ENCODE data around the gene RGS18.
"Not testable (repeated sequence)": the region's sequence is repeated elsewhere in the genome, so short reads cannot be mapped to it uniquely, and the experiment has no call there.

The RGS18 gene

DNA sequence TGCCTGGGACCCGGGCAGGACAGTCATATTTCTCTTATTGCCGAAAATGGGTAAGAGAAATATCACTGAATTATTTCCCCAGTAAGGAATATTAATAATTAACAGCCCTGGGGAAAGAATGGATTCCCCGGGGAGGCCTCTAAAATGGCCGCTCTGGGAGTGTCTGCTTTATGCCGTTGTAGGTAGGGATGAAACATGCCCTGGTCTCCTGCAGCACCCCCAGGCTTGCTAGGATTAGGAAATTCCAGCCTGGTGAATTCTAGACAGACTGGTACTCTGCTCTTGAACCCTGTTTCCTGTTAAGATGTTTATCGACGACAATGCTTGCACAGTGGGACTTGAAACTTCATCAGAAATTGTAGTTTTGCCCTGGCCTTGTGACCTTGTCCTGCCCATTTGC is 6.7 kb downstream of the RGS18 start:
- not testable (repeated sequence) for H3K4me3 ChIP-seq (ENCODE audit: low read length); H3K9ac ChIP-seq (ENCODE audit: low read depth, low read length); H3K27me3 ChIP-seq (ENCODE audit: insufficient read depth, low read length); H3K9me3 ChIP-seq (ENCODE audit: insufficient read depth, low read depth, low read length); H3K36me3 ChIP-seq (ENCODE audit: insufficient read depth, low read length); H3K27ac ChIP-seq (ENCODE audit: low read depth, low read length); H3K4me1 ChIP-seq (ENCODE audit: insufficient read depth, low read length)
- WGBS = 91% methylated on average over 6 of the region's 7 CpGs

- Histone ChIP-seq H3K4me1 (ENCODE audit: insufficient read depth, low read length) (no peaks in the 10 kb centered on the region), H3K27ac (ENCODE audit: low read depth, low read length) (no peak overlapping the region), H3K9ac (ENCODE audit: low read depth, low read length) (no peak overlapping the region), H3K4me3 (ENCODE audit: low read length) (no peak overlapping the region), H3K27me3 (ENCODE audit: insufficient read depth, low read length) (no peaks in the 10 kb centered on the region), H3K9me3 (ENCODE audit: insufficient read depth, low read depth, low read length) (0 out of 2 replicates have a peak, but pooled peaks cover 5% of the 10 kb centered on the region), H3K36me3 (ENCODE audit: insufficient read depth, low read length) (no peaks in the 10 kb centered on the region)
- WGBS = 100% methylated on average over 1 of the region's 1 CpG
Measured at GRCh38 chr1:192167011-192167410, 8.7 kb downstream of the RGS18 start.

DNA sequence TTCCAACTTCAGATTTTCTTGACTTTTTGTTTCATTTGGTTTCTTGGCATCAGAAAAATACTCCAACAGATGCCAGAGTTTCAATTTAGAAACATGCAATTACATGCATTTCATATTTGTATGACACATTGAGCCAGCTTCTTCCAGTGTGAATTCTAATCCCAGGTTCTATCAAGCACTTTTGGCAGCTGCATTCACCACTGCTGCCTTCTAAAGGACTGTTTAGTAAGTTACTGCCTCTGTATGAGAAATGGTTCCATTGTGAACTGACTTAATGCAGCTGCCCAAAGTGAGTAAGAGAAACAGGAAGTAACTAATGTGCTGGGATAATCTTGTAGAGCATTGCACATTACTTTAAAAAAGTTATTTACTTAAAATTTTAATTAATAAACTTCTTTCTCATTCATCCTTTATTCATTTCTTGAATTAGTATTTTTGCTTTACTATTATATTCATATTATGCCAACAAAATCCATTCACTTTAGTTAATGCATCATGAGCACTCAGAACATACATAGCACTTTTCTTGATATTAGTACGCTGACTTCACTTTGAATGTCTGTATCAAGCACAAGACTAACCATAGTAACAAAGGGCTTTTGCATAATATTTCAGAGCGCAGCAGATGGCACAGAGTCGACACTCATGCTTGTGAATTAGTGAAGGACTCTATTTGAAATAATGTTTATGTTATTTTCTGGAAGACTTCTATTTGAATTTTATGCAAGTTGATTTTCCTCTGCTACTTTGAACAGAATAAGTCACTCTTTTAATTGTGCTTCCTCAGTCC is 9.8 kb downstream of the RGS18 start:
- Histone ChIP-seq H3K4me3 (ENCODE audit: low read length) (no peak overlapping the region), H3K27ac (ENCODE audit: low read depth, low read length) (no peak overlapping the region), H3K27me3 (ENCODE audit: insufficient read depth, low read length) (no peaks in the 10 kb centered on the region), H3K4me1 (ENCODE audit: insufficient read depth, low read length) (no peaks in the 10 kb centered on the region), H3K36me3 (ENCODE audit: insufficient read depth, low read length) (no peaks in the 10 kb centered on the region), H3K9ac (ENCODE audit: low read depth, low read length) (no peak overlapping the region), H3K9me3 (ENCODE audit: insufficient read depth, low read depth, low read length) (0 out of 2 replicates have a peak, but pooled peaks cover 5% of the 10 kb centered on the region)
- 98% methylated on average over 3 of the region's 3 CpGs for WGBS

- H3K27ac ChIP-seq (ENCODE audit: low read depth, low read length) = no peak overlapping the region
- WGBS = 98% methylated on average over 4 of the region's 4 CpGs
- H3K9ac ChIP-seq (ENCODE audit: low read depth, low read length) = no peak overlapping the region
- H3K9me3 ChIP-seq (ENCODE audit: insufficient read depth, low read depth, low read length) = 0 out of 2 replicates have a peak, but pooled peaks cover 5% of the 10 kb centered on the region
- H3K27me3 ChIP-seq (ENCODE audit: insufficient read depth, low read length) = no peaks in the 10 kb centered on the region
- no peaks in the 10 kb centered on the region for H3K4me1 ChIP-seq (ENCODE audit: insufficient read depth, low read length)
- H3K4me3 ChIP-seq (ENCODE audit: low read length) = no peak overlapping the region
- H3K36me3 ChIP-seq (ENCODE audit: insufficient read depth, low read length) = no peaks in the 10 kb centered on the region
Measured at GRCh38 chr1:192168964-192169363, 10.7 kb downstream of the RGS18 start.

- Histone ChIP-seq H3K27me3 (ENCODE audit: insufficient read depth, low read length) (no peaks in the 10 kb centered on the region), H3K9ac (ENCODE audit: low read depth, low read length) (no peak overlapping the region), H3K4me3 (ENCODE audit: low read length) (no peak overlapping the region), H3K27ac (ENCODE audit: low read depth, low read length) (no peak overlapping the region), H3K36me3 (ENCODE audit: insufficient read depth, low read length) (no peaks in the 10 kb centered on the region), H3K9me3 (ENCODE audit: insufficient read depth, low read depth, low read length) (no peaks in the 10 kb centered on the region), H3K4me1 (ENCODE audit: insufficient read depth, low read length) (no peaks in the 10 kb centered on the region)
- WGBS = 84% methylated on average over 6 of the region's 6 CpGs
Measured at GRCh38 chr1:192170196-192170984, 12.1 kb downstream of the RGS18 start.

- 92% methylated on average over 3 of the region's 3 CpGs for WGBS
- Histone ChIP-seq H3K27ac (ENCODE audit: low read depth, low read length) (no peak overlapping the region), H3K4me1 (ENCODE audit: insufficient read depth, low read length) (no peaks in the 10 kb centered on the region), H3K36me3 (ENCODE audit: insufficient read depth, low read length) (no peaks in the 10 kb centered on the region), H3K27me3 (ENCODE audit: insufficient read depth, low read length) (no peaks in the 10 kb centered on the region), H3K9ac (ENCODE audit: low read depth, low read length) (no peak overlapping the region), H3K4me3 (ENCODE audit: low read length) (no peak overlapping the region), H3K9me3 (ENCODE audit: insufficient read depth, low read depth, low read length) (no peaks in the 10 kb centered on the region)
Measured at GRCh38 chr1:192171123-192171522, 12.9 kb downstream of the RGS18 start.

GRCh38 chr1:192175971-192176370 is 17.7 kb downstream of the RGS18 start:
- WGBS = 90% methylated on average over 2 of the region's 2 CpGs
- H3K4me3 ChIP-seq (ENCODE audit: low read length) = no peak overlapping the region
- H3K36me3 ChIP-seq (ENCODE audit: insufficient read depth, low read length) = no peaks in the 10 kb centered on the region
- no peaks in the 10 kb centered on the region for H3K27me3 ChIP-seq (ENCODE audit: insufficient read depth, low read length)
- no peaks in the 10 kb centered on the region for H3K4me1 ChIP-seq (ENCODE audit: insufficient read depth, low read length)
- H3K27ac ChIP-seq (ENCODE audit: low read depth, low read length) = no peak overlapping the region
- H3K9ac ChIP-seq (ENCODE audit: low read depth, low read length) = no peak overlapping the region
- H3K9me3 ChIP-seq (ENCODE audit: insufficient read depth, low read depth, low read length) = no peaks in the 10 kb centered on the region

DNA sequence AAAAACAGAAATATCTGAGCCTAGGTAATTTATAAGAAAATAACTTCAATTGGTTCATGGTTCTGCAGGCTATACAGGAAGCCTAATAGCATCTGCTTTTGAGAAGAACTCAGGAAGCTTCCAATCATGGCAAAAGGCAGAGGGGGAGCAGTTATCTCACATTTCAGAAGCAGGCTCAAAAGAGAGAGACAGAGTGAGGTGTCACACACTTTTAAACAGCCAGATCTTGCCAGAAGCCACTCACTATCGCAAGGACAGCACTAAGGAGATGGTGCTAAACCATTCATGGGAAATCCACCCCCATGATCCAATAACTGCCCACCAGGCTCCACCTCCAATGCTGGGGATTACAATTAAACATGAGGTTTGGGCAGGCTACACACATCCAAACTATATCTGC is 25.5 kb downstream of the RGS18 start:
- H3K27me3 ChIP-seq (ENCODE audit: insufficient read depth, low read length) = no peaks in the 10 kb centered on the region
- no peak overlapping the region for H3K4me3 ChIP-seq (ENCODE audit: low read length)
- no peaks in the 10 kb centered on the region for H3K9me3 ChIP-seq (ENCODE audit: insufficient read depth, low read depth, low read length)
- no peaks in the 10 kb centered on the region for H3K36me3 ChIP-seq (ENCODE audit: insufficient read depth, low read length)
- 95% methylated on average over 1 of the region's 1 CpG for WGBS
- H3K9ac ChIP-seq (ENCODE audit: low read depth, low read length) = no peak overlapping the region
- no peak overlapping the region for H3K27ac ChIP-seq (ENCODE audit: low read depth, low read length)
- H3K4me1 ChIP-seq (ENCODE audit: insufficient read depth, low read length) = no peaks in the 10 kb centered on the region

GRCh38 chr1:192186197-192186596 is 27.9 kb downstream of the RGS18 start:
- Histone ChIP-seq H3K27me3 (ENCODE audit: insufficient read depth, low read length) (no peaks in the 10 kb centered on the region), H3K4me1 (ENCODE audit: insufficient read depth, low read length) (no peaks in the 10 kb centered on the region), H3K36me3 (ENCODE audit: insufficient read depth, low read length) (no peaks in the 10 kb centered on the region), H3K9me3 (ENCODE audit: insufficient read depth, low read depth, low read length) (no peaks in the 10 kb centered on the region), H3K4me3 (ENCODE audit: low read length) (no peak overlapping the region), H3K27ac (ENCODE audit: low read depth, low read length) (no peak overlapping the region), H3K9ac (ENCODE audit: low read depth, low read length) (no peak overlapping the region)
- WGBS = 88% methylated on average over 4 of the region's 4 CpGs

- WGBS = 75% methylated on average over 1 of the region's 2 CpGs
- no peaks in the 10 kb centered on the region for H3K9me3 ChIP-seq (ENCODE audit: insufficient read depth, low read depth, low read length)
- no peaks in the 10 kb centered on the region for H3K4me1 ChIP-seq (ENCODE audit: insufficient read depth, low read length)
- H3K27me3 ChIP-seq (ENCODE audit: insufficient read depth, low read length) = no peaks in the 10 kb centered on the region
- H3K36me3 ChIP-seq (ENCODE audit: insufficient read depth, low read length) = no peaks in the 10 kb centered on the region
- no peak overlapping the region for H3K4me3 ChIP-seq (ENCODE audit: low read length)
- no peak overlapping the region for H3K9ac ChIP-seq (ENCODE audit: low read depth, low read length)
- H3K27ac ChIP-seq (ENCODE audit: low read depth, low read length) = no peak overlapping the region
Measured at GRCh38 chr1:192190066-192190465, 31.8 kb downstream of the RGS18 start.

GRCh38 chr1:192201303-192201702 is 43.0 kb downstream of the RGS18 start:
- 96% methylated on average over 5 of the region's 5 CpGs for WGBS
- Histone ChIP-seq H3K36me3 (ENCODE audit: insufficient read depth, low read length) (no peaks in the 10 kb centered on the region), H3K27ac (ENCODE audit: low read depth, low read length) (no peak overlapping the region), H3K4me3 (ENCODE audit: low read length) (no peak overlapping the region), H3K4me1 (ENCODE audit: insufficient read depth, low read length) (no peaks in the 10 kb centered on the region), H3K9me3 (ENCODE audit: insufficient read depth, low read depth, low read length) (peaks cover 22% of the 10 kb centered on the region), H3K27me3 (ENCODE audit: insufficient read depth, low read length) (no peaks in the 10 kb centered on the region), H3K9ac (ENCODE audit: low read depth, low read length) (no peak overlapping the region)

Data from HUES64 (cell line).